ENCODE results near the gene CEBPA. TPM values are rescaled to one million over a fixed set of nuclear protein-coding genes. Genes with fewer than 3 reads are reported as not detected.

The CEBPA gene
- total RNA-seq (2014; rRNA removed; shearing (Covaris generic)): 2.6 and 5.0 TPM in 2 replicates
- polyA plus RNA-seq (2016; fragmentation: Nextera tagmentation; extraction: Ambion mirVana): 0.50 and 1.2 TPM in 2 replicates
- long read RNA-seq: 0 reads

DNA sequence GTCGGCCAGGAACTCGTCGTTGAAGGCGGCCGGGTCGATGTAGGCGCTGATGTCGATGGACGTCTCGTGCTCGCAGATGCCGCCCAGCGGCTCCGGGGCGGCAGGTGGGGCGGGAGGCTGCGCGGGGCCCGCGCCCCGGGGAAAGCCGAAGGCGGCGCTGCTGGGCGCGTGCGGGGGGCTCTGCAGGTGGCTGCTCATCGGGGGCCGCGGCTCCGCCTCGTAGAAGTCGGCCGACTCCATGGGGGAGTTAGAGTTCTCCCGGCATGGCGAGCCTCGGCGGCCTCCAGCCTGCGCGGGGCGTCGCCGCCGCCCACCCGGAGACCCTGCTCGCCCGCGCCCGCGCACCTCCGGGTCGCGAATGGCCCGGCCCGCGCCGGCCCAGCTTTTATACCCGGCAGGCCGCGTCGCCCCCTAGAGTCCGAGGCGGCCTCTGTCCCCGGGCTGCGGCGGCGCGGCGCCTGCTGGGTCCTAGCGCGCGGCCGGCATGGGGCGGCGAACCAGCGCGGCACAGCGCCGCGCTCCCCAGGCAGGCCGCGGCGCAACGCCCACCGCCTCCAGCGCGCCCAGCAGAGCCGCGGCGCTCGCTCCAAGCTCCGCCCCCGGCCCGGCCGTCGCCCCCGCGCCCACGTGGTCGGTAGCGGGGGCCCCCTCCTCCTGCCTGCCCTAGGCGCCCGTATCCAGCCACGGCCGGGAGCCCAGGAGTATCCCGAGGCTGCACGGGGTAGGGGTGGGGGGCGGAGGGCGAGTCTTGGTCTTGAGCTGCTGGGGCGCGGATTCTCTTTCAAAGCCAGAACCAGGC, at the start of gene CEBPA:
Gene CEBPA, minus strand, starts transcription at position 360 of the 799 bp plus-strand sequence. Its CDS starts 120 bp downstream, at position 240.
- Mint-ChIP-seq H3K27ac (no peak within 1 kb of the TSS), H3K4me1 (peaks cover 17% of the 10 kb centered on the region; the same call in 2 of the 3 replicates), H3K27me3 (ENCODE audit: insufficient read depth, low read depth, poor library complexity) (peaks cover 44% of the 10 kb centered on the region), H3K4me3 (peak within 1 kb of the TSS; percentile 71), H3K9me3 (no peaks in the 10 kb centered on the region), H3K36me3 (ENCODE audit: low read depth) (no peaks in the 10 kb centered on the region)
- Histone ChIP-seq H4K20me1 (replicated peaks; ENCODE audit: insufficient read depth) (0 out of 2 replicates have a peak, but pooled peaks cover 3% of the 10 kb centered on the region), H3K79me2 (replicated peaks; ENCODE audit: insufficient read depth) (no peaks in the 10 kb centered on the region), H3K4me1 (ENCODE audit: insufficient read depth) (peaks cover 14% of the 10 kb centered on the region), H3K27ac (ENCODE audit: low read depth) (no peak within 1 kb of the TSS), H3K9me2 (ENCODE audit: insufficient read depth) (no peaks in the 10 kb centered on the region), H2AFZ (peak within 1 kb of the TSS; percentile 89), H3K4me2 (peak within 1 kb of the TSS; percentile 90), H3K27me3 (ENCODE audit: insufficient read depth) (peaks cover 51% of the 10 kb centered on the region), H3F3A (replicated peaks; ENCODE audit: low read depth) (no peaks in the 10 kb centered on the region), H3K4me3 (peak within 1 kb of the TSS; percentile 80), H3K36me3 (ENCODE audit: insufficient read depth) (no peaks in the 10 kb centered on the region)
- peak; percentile 91 for DNase-seq (ENCODE audit: low spot score)
- peak; percentile 71 for ATAC-seq
- TF ChIP-seq, protein P1, sequence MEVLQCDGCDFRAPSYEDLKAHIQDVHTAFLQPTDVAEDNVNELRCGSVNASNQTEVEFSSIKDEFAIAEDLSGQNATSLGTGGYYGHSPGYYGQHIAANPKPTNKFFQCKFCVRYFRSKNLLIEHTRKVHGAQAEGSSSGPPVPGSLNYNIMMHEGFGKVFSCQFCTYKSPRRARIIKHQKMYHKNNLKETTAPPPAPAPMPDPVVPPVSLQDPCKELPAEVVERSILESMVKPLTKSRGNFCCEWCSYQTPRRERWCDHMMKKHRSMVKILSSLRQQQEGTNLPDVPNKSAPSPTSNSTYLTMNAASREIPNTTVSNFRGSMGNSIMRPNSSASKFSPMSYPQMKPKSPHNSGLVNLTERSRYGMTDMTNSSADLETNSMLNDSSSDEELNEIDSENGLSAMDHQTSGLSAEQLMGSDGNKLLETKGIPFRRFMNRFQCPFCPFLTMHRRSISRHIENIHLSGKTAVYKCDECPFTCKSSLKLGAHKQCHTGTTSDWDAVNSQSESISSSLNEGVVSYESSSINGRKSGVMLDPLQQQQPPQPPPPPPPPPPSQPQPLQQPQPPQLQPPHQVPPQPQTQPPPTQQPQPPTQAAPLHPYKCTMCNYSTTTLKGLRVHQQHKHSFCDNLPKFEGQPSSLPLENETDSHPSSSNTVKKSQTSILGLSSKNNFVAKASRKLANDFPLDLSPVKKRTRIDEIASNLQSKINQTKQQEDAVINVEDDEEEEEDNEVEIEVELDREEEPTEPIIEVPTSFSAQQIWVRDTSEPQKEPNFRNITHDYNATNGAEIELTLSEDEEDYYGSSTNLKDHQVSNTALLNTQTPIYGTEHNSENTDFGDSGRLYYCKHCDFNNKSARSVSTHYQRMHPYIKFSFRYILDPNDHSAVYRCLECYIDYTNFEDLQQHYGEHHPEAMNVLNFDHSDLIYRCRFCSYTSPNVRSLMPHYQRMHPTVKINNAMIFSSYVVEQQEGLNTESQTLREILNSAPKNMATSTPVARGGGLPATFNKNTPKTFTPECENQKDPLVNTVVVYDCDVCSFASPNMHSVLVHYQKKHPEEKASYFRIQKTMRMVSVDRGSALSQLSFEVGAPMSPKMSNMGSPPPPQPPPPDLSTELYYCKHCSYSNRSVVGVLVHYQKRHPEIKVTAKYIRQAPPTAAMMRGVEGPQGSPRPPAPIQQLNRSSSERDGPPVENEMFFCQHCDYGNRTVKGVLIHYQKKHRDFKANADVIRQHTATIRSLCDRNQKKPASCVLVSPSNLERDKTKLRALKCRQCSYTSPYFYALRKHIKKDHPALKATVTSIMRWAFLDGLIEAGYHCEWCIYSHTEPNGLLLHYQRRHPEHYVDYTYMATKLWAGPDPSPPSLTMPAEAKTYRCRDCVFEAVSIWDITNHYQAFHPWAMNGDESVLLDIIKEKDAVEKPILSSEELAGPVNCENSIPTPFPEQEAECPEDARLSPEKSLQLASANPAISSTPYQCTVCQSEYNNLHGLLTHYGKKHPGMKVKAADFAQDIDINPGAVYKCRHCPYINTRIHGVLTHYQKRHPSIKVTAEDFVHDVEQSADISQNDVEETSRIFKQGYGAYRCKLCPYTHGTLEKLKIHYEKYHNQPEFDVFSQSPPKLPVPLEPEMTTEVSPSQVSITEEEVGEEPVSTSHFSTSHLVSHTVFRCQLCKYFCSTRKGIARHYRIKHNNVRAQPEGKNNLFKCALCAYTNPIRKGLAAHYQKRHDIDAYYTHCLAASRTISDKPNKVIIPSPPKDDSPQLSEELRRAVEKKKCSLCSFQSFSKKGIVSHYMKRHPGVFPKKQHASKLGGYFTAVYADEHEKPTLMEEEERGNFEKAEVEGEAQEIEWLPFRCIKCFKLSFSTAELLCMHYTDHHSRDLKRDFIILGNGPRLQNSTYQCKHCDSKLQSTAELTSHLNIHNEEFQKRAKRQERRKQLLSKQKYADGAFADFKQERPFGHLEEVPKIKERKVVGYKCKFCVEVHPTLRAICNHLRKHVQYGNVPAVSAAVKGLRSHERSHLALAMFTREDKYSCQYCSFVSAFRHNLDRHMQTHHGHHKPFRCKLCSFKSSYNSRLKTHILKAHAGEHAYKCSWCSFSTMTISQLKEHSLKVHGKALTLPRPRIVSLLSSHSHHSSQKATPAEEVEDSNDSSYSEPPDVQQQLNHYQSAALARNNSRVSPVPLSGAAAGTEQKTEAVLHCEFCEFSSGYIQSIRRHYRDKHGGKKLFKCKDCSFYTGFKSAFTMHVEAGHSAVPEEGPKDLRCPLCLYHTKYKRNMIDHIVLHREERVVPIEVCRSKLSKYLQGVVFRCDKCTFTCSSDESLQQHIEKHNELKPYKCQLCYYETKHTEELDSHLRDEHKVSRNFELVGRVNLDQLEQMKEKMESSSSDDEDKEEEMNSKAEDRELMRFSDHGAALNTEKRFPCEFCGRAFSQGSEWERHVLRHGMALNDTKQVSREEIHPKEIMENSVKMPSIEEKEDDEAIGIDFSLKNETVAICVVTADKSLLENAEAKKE (CRISPR knock-in tag; IDR thresholded peaks at IDR 0.05): no peak
- TF ChIP-seq, protein P2, sequence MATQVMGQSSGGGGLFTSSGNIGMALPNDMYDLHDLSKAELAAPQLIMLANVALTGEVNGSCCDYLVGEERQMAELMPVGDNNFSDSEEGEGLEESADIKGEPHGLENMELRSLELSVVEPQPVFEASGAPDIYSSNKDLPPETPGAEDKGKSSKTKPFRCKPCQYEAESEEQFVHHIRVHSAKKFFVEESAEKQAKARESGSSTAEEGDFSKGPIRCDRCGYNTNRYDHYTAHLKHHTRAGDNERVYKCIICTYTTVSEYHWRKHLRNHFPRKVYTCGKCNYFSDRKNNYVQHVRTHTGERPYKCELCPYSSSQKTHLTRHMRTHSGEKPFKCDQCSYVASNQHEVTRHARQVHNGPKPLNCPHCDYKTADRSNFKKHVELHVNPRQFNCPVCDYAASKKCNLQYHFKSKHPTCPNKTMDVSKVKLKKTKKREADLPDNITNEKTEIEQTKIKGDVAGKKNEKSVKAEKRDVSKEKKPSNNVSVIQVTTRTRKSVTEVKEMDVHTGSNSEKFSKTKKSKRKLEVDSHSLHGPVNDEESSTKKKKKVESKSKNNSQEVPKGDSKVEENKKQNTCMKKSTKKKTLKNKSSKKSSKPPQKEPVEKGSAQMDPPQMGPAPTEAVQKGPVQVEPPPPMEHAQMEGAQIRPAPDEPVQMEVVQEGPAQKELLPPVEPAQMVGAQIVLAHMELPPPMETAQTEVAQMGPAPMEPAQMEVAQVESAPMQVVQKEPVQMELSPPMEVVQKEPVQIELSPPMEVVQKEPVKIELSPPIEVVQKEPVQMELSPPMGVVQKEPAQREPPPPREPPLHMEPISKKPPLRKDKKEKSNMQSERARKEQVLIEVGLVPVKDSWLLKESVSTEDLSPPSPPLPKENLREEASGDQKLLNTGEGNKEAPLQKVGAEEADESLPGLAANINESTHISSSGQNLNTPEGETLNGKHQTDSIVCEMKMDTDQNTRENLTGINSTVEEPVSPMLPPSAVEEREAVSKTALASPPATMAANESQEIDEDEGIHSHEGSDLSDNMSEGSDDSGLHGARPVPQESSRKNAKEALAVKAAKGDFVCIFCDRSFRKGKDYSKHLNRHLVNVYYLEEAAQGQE (IDR thresholded peaks at IDR 0.05; ENCODE audit: unreplicated experiment): no peak
- TF ChIP-seq, protein P3, sequence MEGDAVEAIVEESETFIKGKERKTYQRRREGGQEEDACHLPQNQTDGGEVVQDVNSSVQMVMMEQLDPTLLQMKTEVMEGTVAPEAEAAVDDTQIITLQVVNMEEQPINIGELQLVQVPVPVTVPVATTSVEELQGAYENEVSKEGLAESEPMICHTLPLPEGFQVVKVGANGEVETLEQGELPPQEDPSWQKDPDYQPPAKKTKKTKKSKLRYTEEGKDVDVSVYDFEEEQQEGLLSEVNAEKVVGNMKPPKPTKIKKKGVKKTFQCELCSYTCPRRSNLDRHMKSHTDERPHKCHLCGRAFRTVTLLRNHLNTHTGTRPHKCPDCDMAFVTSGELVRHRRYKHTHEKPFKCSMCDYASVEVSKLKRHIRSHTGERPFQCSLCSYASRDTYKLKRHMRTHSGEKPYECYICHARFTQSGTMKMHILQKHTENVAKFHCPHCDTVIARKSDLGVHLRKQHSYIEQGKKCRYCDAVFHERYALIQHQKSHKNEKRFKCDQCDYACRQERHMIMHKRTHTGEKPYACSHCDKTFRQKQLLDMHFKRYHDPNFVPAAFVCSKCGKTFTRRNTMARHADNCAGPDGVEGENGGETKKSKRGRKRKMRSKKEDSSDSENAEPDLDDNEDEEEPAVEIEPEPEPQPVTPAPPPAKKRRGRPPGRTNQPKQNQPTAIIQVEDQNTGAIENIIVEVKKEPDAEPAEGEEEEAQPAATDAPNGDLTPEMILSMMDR (conservative IDR thresholded peaks at IDR 0.05; ENCODE audit: low read depth in 2 of 2): peak; percentile 17 to 58; a peak in 2 of 4 replicates
- TF ChIP-seq EZH2 (IDR thresholded peaks at IDR 0.05; ENCODE audit: low read depth, unreplicated experiment) (peak; percentile 51), POLR2AphosphoS5 (IDR thresholded peaks at IDR 0.05; ENCODE audit: low read depth) (peak; percentile 68)

Data from GM23338 (cell line).